GM12801 (cell line): ENCODE measurements around the gene PADI4.

ENCODE experiments used
- CTCF ChIP-seq: IDR thresholded peaks from one replicate; pipeline ENCODE4 v1.5.1; 2011; ENCODE audit warnings: control low read depth; ENCODE audit not compliant: insufficient read length; ENCODE audit errors: extremely low read depth

Gene PADI4

GRCh38 chr1:17347769-17348592 lies 40.0 kb downstream of the PADI4 start:
- no peak for TF ChIP-seq CTCF

GRCh38 chr1:17348593-17349234 lies 40.7 kb downstream of the PADI4 start:
- TF ChIP-seq CTCF = no peak

- no peak for TF ChIP-seq CTCF
Observed at GRCh38 chr1:17350083-17350482, 42.1 kb downstream of the PADI4 start.

- TF ChIP-seq CTCF = no peak
Observed at GRCh38 chr1:17350928-17351446, 43.0 kb downstream of the PADI4 start.

- no peak for TF ChIP-seq CTCF
Observed at GRCh38 chr1:17351598-17352324, 43.8 kb downstream of the PADI4 start.

GRCh38 chr1:17352419-17352909 lies 44.5 kb downstream of the PADI4 start:
- no peak for TF ChIP-seq CTCF

GRCh38 chr1:17355898-17356297 lies 47.9 kb downstream of the PADI4 start:
- TF ChIP-seq CTCF = no peak
